BJ (cell line): ENCODE data around the gene TRPM3. TPM values are rescaled to one million over a fixed set of nuclear protein-coding genes. Genes with fewer than 3 reads are reported as not detected.

Experiments used
- CTCF ChIA-PET: fragments of 350-600 bp; formaldehyde crosslinking; extraction: SDS; loops from one replicate; lab custom pipeline; 2021; ENCODE audit warnings: antibody characterized with exemption, inconsistent platforms; lab: Yijun Ruan, JAX
- POLR2A ChIA-PET: fragments of 300-600 bp; sonication (Branson Sonifier 250); formaldehyde crosslinking; extraction: SDS; loops from one replicate; lab custom pipeline; 2021; ENCODE audit warnings: antibody characterized with exemption; lab: Charles Lee
- DNase-seq: peaks from one replicate; pipeline ENCODE4 v3.0.0-alpha.2; 2011; ENCODE audit warnings: low read depth
- H3K27me3 ChIP-seq: 2 replicates; pipeline ENCODE4 v1.6.0; 2011; ENCODE audit warnings: low read length; ENCODE audit not compliant: control insufficient read depth, insufficient read depth
- H3K36me3 ChIP-seq: 2 replicates; pipeline ENCODE4 v1.5.1; 2011; ENCODE audit warnings: low read length; ENCODE audit not compliant: control insufficient read depth, insufficient read depth
- H3K4me3 ChIP-seq: 2 replicates; pipeline ENCODE4 v1.5.1; 2011; ENCODE audit warnings: low read depth, mild to moderate bottlenecking, control low read depth, low read length
- CTCF ChIP-seq: IDR thresholded peaks from 2 replicates; pipeline ENCODE4 v1.5.1; 2011; ENCODE audit warnings: low read depth, mild to moderate bottlenecking, control low read depth, inconsistent platforms, low read length, moderate library complexity; ENCODE audit not compliant: insufficient read depth
- polyA plus RNA-seq: library from polyadenylated mRNA; depleted of rRNA; stranded (reverse); fragments of >200 nt; gene quantifications from 2 replicates; pipeline ENCODE4 v1.2.3, GENCODE V29; 2011

TRPM3 gene
- polyA plus RNA-seq, 1 experiment = 0.07 TPM

GRCh38 chr9:71025728-71026127 is 95.7 kb downstream of the TRPM3 start:
- ChIA-PET POLR2A (no interaction called here), CTCF (interaction anchor here (1.4 kb wide), 1 partner anchor 23 kb away, joined by 3 read pairs; no protein-coding TSS in a partner anchor)
- no peak for TF ChIP-seq CTCF
- H3K36me3 ChIP-seq = no peaks in the 10 kb centered on the region
- no peaks in the 10 kb centered on the region for H3K27me3 ChIP-seq
- no peak overlapping the region for H3K4me3 ChIP-seq
- DNase-seq = no peak

GRCh38 chr9:71025201-71025600 is 96.2 kb downstream of the TRPM3 start:
- no peaks in the 10 kb centered on the region for H3K27me3 ChIP-seq
- TF ChIP-seq CTCF = no peak
- ChIA-PET POLR2A (no interaction called here), CTCF (interaction anchor here (1.4 to 1.9 kb wide), 2 partner anchors 9 to 23 kb away, joined by 3 to 10 read pairs; no protein-coding TSS in a partner anchor)
- no peak for DNase-seq
- no peak overlapping the region for H3K4me3 ChIP-seq
- no peaks in the 10 kb centered on the region for H3K36me3 ChIP-seq

- CTCF ChIA-PET = interaction anchor here (0.6 kb wide), 1 partner anchor 314 kb away, joined by 3 read pairs; no protein-coding TSS in a partner anchor
- no peaks in the 10 kb centered on the region for H3K36me3 ChIP-seq
- H3K27me3 ChIP-seq = no peaks in the 10 kb centered on the region
- DNase-seq = no peak
- no peak for TF ChIP-seq CTCF
- H3K4me3 ChIP-seq = no peak overlapping the region
- POLR2A ChIA-PET = no interaction called here
These were observed 111.2 kb downstream of the TRPM3 start for GRCh38 chr9:71010258-71010657.

- Histone ChIP-seq H3K27me3 (no peaks in the 10 kb centered on the region), H3K36me3 (no peaks in the 10 kb centered on the region), H3K4me3 (no peak overlapping the region)
- POLR2A ChIA-PET = no interaction called here
- no peak for DNase-seq
- CTCF ChIA-PET = interaction anchor here (0.6 to 1.5 kb wide), 3 partner anchors 81 to 443 kb away, joined by 3 to 4 read pairs (median 3); no protein-coding TSS in a partner anchor
- TF ChIP-seq CTCF = no peak
These were observed 116.0 kb downstream of the TRPM3 start for GRCh38 chr9:71005456-71005855.

GRCh38 chr9:71004196-71004595 is 117.2 kb downstream of the TRPM3 start:
- POLR2A ChIA-PET = no interaction called here
- CTCF ChIA-PET = interaction anchor here (0.9 to 1.5 kb wide), 6 partner anchors 16 to 364 kb away, joined by 3 to 4 read pairs (median 3); no protein-coding TSS in a partner anchor
- DNase-seq = no peak

More at GRCh38 chr9:71004196-71004595, 117.2 kb downstream of the TRPM3 start:
- Histone ChIP-seq H3K27me3 (no peaks in the 10 kb centered on the region), H3K4me3 (no peak overlapping the region), H3K36me3 (no peaks in the 10 kb centered on the region)
- no peak for TF ChIP-seq CTCF
